CD14-positive monocyte (primary cell): Measurements from ENCODE around the gene UTP14A. TPM values are rescaled to one million over a fixed set of nuclear protein-coding genes. Genes with fewer than 3 reads are reported as not detected.

ENCODE experiments used
- DNase-seq, 3 donors: peaks; one replicate each; pipeline ENCODE4 v3.0.0-alpha.2; 2011 to 2022
- H2AFZ ChIP-seq: 2 replicates; pipeline ENCODE4 v1.6.0; 2012; ENCODE audit warnings: mild to moderate bottlenecking, low read depth, low read length, inconsistent platforms; ENCODE audit not compliant: insufficient read depth, poor library complexity, severe bottlenecking
- H3K27ac ChIP-seq, 2 donors: 1 replicate in 1 of 2; 2 replicates in 1 of 2; pipeline ENCODE4 v1.5.1; 2012 to 2013; ENCODE audit warnings: low read length in 2 of 2, control low read depth in 1 of 2, inconsistent platforms in 1 of 2, low read depth in 1 of 2, mild to moderate bottlenecking in 1 of 2
- H3K27me3 ChIP-seq, 2 donors: one replicate each; pipeline versions ENCODE4 v1.6.0 to v1.6.1; 2011 to 2013; ENCODE audit warnings: low read length in 2 of 2; ENCODE audit not compliant: control insufficient read depth in 2 of 2, insufficient read depth in 2 of 2
- H3K36me3 ChIP-seq, 2 donors: replicated peaks in 1 of 2; 1 replicate in 1 of 2; 2 replicates in 1 of 2; pipeline versions ENCODE4 v1.5.1 to v1.6.1; 2012 to 2013; ENCODE audit warnings: low read length in 2 of 2, control low read depth in 1 of 2, inconsistent platforms in 1 of 2, mild to moderate bottlenecking in 1 of 2; ENCODE audit not compliant: insufficient read depth in 2 of 2, control insufficient read depth in 1 of 2
- H3K4me1 ChIP-seq, 2 donors: 1 replicate in 1 of 2; 2 replicates in 1 of 2; pipeline versions ENCODE4 v1.5.1 to v1.6.1; 2012 to 2013; ENCODE audit warnings: low read length in 2 of 2, control low read depth in 1 of 2, inconsistent platforms in 1 of 2, mild to moderate bottlenecking in 1 of 2, moderate library complexity in 1 of 2; ENCODE audit not compliant: insufficient read depth in 2 of 2, control insufficient read depth in 1 of 2
- H3K4me2 ChIP-seq: replicated peaks from 2 replicates; pipeline ENCODE3; 2012; ENCODE audit warnings: low read length, moderate library complexity, mild to moderate bottlenecking; ENCODE audit not compliant: poor library complexity, severe bottlenecking; ENCODE audit errors: extremely low read depth
- H3K4me3 ChIP-seq, 3 experiments: fragments of 200-600 bp in 1 of 3; sonication (generic) in 1 of 3; replicated peaks in 1 of 3; 1 replicate in 2 of 3; 2 replicates in 1 of 3; pipeline ENCODE4 v1.5.1; 2011 to 2013; ENCODE audit warnings: low read length in 3 of 3, mild to moderate bottlenecking in 3 of 3, control low read depth in 2 of 3, low read depth in 2 of 3, inconsistent platforms in 1 of 3, moderate library complexity in 1 of 3
- H3K79me2 ChIP-seq: 2 replicates; pipeline ENCODE4 v1.6.0; 2012; ENCODE audit warnings: mild to moderate bottlenecking, control low read depth, inconsistent platforms, low read length, moderate library complexity; ENCODE audit not compliant: insufficient read depth
- H3K9ac ChIP-seq: 2 replicates; pipeline ENCODE4 v1.6.0; 2017; ENCODE audit warnings: low read length, mild to moderate bottlenecking; ENCODE audit not compliant: insufficient read depth, poor library complexity, severe bottlenecking
- H3K9me3 ChIP-seq, 2 donors: replicated peaks in 1 of 2; 1 replicate in 1 of 2; 2 replicates in 1 of 2; pipeline versions ENCODE4 v1.5.1 to v1.6.1; 2012 to 2013; ENCODE audit warnings: low read length in 2 of 2, control low read depth in 1 of 2; ENCODE audit not compliant: control insufficient read depth in 1 of 2, insufficient read depth in 1 of 2
- H4K20me1 ChIP-seq: 2 replicates; pipeline ENCODE4 v1.6.0; 2012; ENCODE audit warnings: mild to moderate bottlenecking, low read length, control low read depth, moderate library complexity; ENCODE audit not compliant: insufficient read depth
- H3K27ac Mint-ChIP-seq, 7 donors: one replicate each; pipeline ENCODE4 v1.8.0; 2020; ENCODE audit warnings: mild to moderate bottlenecking in 7 of 7, mixed read lengths in 7 of 7, moderate library complexity in 6 of 7, inconsistent platforms in 2 of 7
- H3K27me3 Mint-ChIP-seq, 3 donors: one replicate each; pipeline ENCODE4 v1.8.0; 2021 to 2022; ENCODE audit warnings: low read depth in 3 of 3, mild to moderate bottlenecking in 3 of 3, mixed read lengths in 3 of 3, moderate library complexity in 3 of 3, inconsistent platforms in 1 of 3
- H3K36me3 Mint-ChIP-seq, 2 donors: one replicate each; pipeline ENCODE4 v1.8.0; 2020; ENCODE audit warnings: mixed read lengths in 2 of 2, inconsistent platforms in 1 of 2, mild to moderate bottlenecking in 1 of 2
- H3K4me1 Mint-ChIP-seq: one replicate; pipeline ENCODE4 v1.8.0; 2020; ENCODE audit warnings: mild to moderate bottlenecking, mixed read lengths
- H3K4me3 Mint-ChIP-seq, 2 donors: one replicate each; pipeline ENCODE4 v1.8.0; 2020; ENCODE audit warnings: mild to moderate bottlenecking in 2 of 2, mixed read lengths in 2 of 2, moderate library complexity in 1 of 2
- H3K9me3 Mint-ChIP-seq, 7 donors: one replicate each; pipeline ENCODE4 v1.8.0; 2020 to 2022; ENCODE audit warnings: mixed read lengths in 7 of 7, mild to moderate bottlenecking in 6 of 7, moderate library complexity in 6 of 7, inconsistent platforms in 2 of 7
- WGBS: methylation state at CpG from one replicate; pipeline ENCODE4 v1.1.5; 2013; ENCODE audit warnings: missing lambda C conversion rate; ENCODE audit not compliant: insufficient coverage; 5-methylcytosine and 5-hydroxymethylcytosine counted together
- intact Hi-C, 2 donors: fragments of 100-400 bp; cut with micrococcal nuclease; formaldehyde crosslinking; loops; one replicate each; pipeline versions ENCODE4 v1.15.0 to v1.15.1; 2023
- polyA plus RNA-seq, 3 donors: library from polyadenylated mRNA; depleted of rRNA in 1 of 3; unstranded in 2 of 3; stranded (reverse) in 1 of 3; fragments of 300-500 nt in 2 of 3; fragments of >200 nt in 1 of 3; fragmentation: Illumina TruSeq in 2 of 3; gene quantifications; 1 replicate in 2 of 3; 2 replicates in 1 of 3; pipeline ENCODE4 v1.2.3, GENCODE V29; 2012 to 2021
- TF ChIP-seq, protein P1 (sequence below): fragments of 200-600 bp; IDR thresholded peaks from one replicate; pipeline ENCODE4 v1.8.0; 2022; ENCODE audit warnings: antibody characterized with exemption, mild to moderate bottlenecking

Gene UTP14A
- polyA plus RNA-seq, 3 donors: 2.9 to 5.5 (median 3.8) TPM

DNA sequence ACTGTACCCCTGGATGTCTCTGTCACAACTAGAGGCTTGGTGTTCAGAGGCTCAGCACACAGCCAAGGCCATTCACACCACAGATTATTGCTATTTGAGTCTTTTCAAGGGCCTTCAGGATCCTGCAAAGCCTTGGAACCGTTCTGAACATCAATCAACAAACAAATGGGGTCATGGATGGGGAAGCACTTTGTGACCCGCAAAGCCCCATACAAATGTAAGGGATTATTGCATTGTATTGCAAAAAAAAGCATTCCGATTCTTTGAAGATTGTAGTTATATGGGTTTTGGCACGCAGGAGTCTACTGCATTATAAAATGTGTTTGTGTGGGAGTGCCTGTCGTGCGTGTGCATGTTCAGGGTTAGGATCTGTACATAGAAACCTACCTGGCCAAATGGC lies 59.2 kb downstream of the UTP14A start:
- H3K27ac Mint-ChIP-seq: no peak overlapping the region
- intact Hi-C loops: no loop called here

DNA sequence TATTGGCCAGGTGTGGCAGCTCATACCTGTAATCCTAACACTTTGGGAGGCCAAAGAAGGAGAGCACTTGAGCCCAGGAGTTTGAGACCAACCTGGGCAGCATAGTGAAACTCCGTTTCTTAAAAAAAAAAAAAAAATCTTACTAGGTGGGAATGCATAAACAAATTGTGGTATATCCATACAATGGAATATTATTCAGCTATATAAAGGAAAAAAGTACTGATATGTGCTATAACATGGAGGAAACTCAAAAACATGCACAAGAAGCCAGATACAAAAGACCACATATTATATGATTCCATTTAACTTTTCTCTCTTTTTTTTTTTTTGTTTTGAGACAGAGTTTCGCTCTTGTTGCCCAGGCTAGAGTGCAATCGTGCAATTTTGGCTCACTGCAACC lies 63.0 kb downstream of the UTP14A start:
- Histone ChIP-seq H3K27me3 (no peaks in the 10 kb centered on the region), H3K79me2 (no peaks in the 10 kb centered on the region), H2AFZ (no peak overlapping the region), H3K4me2 (no peak overlapping the region), H3K4me3 (no peak overlapping the region), H3K36me3 (no peaks in the 10 kb centered on the region), H3K9me3 (no peaks in the 10 kb centered on the region), H3K9ac (no peak overlapping the region), H4K20me1 (no peaks in the 10 kb centered on the region), H3K27ac (no peak overlapping the region), H3K4me1 (no peaks in the 10 kb centered on the region)
- DNase-seq: no peak
- no peaks in the 10 kb centered on the region for H3K4me1 Mint-ChIP-seq
- peaks cover 0 to 18% (median 7%) of the 10 kb centered on the region in 7 donors for H3K9me3 Mint-ChIP-seq
- peaks cover 0 to 6% (median 5%) of the 10 kb centered on the region in 3 donors for H3K27me3 Mint-ChIP-seq
- WGBS: no CpG with 5 or more reads among the region's 3 CpGs
- H3K4me3 Mint-ChIP-seq: no peak overlapping the region
- no peaks in the 10 kb centered on the region for H3K36me3 Mint-ChIP-seq
- intact Hi-C loops: no loop called here
- no peak overlapping the region for H3K27ac Mint-ChIP-seq
- TF ChIP-seq, protein P1, sequence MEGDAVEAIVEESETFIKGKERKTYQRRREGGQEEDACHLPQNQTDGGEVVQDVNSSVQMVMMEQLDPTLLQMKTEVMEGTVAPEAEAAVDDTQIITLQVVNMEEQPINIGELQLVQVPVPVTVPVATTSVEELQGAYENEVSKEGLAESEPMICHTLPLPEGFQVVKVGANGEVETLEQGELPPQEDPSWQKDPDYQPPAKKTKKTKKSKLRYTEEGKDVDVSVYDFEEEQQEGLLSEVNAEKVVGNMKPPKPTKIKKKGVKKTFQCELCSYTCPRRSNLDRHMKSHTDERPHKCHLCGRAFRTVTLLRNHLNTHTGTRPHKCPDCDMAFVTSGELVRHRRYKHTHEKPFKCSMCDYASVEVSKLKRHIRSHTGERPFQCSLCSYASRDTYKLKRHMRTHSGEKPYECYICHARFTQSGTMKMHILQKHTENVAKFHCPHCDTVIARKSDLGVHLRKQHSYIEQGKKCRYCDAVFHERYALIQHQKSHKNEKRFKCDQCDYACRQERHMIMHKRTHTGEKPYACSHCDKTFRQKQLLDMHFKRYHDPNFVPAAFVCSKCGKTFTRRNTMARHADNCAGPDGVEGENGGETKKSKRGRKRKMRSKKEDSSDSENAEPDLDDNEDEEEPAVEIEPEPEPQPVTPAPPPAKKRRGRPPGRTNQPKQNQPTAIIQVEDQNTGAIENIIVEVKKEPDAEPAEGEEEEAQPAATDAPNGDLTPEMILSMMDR: no peak

More for the DNA sequence above, 59.2 kb downstream of the UTP14A start:
- TF ChIP-seq, protein P1: no peak
- H3K79me2 ChIP-seq: no peaks in the 10 kb centered on the region
- H3K4me1 Mint-ChIP-seq: peaks cover 10% of the 10 kb centered on the region
- H3K4me3 ChIP-seq: no peak overlapping the region
- no peak overlapping the region for H3K4me3 Mint-ChIP-seq
- H3K27ac ChIP-seq: no peak overlapping the region
- no peaks in the 10 kb centered on the region for H4K20me1 ChIP-seq
- no peak for DNase-seq
- H3K4me2 ChIP-seq: no peak overlapping the region
- H3K9ac ChIP-seq: no peak overlapping the region
- peaks cover 0 to 16% (median 2%) of the 10 kb centered on the region in 7 donors for H3K9me3 Mint-ChIP-seq
- H3K27me3 Mint-ChIP-seq: peaks cover 0 to 3% (median 2%) of the 10 kb centered on the region in 3 donors
- H3K27me3 ChIP-seq: no peaks in the 10 kb centered on the region
- no peak overlapping the region for H2AFZ ChIP-seq
- H3K36me3 Mint-ChIP-seq: no peaks in the 10 kb centered on the region
- H3K9me3 ChIP-seq: no peaks in the 10 kb centered on the region
- peaks cover 14 to 16% of the 10 kb centered on the region in 2 donors for H3K4me1 ChIP-seq
- WGBS: no CpG with 5 or more reads among the region's 6 CpGs
- H3K36me3 ChIP-seq: no peaks in the 10 kb centered on the region
